ENCODE data around the gene TRAF7.

- TF ChIP-seq CTCF (IDR thresholded peaks at IDR 0.05) (no peak), POLR2A (IDR thresholded peaks at IDR 0.05) (no peak), POLR2AphosphoS5 (IDR thresholded peaks at IDR 0.05) (no peak)
Measured at GRCh38 chr16:2187212-2187611, 31.6 kb downstream of the TRAF7 start.

Data from upper lobe of left lung (tissue), 4 donors.